CD4-positive, CD25-positive, alpha-beta regulatory T cell (primary cell): ENCODE results near the gene ZNF33A. TPM values are rescaled to one million over a fixed set of nuclear protein-coding genes. Genes with fewer than 3 reads are reported as not detected.
"Not testable (repeated sequence)": the region's sequence is repeated elsewhere in the genome, so short reads cannot be mapped to it uniquely, and the experiment has no call there.

Source experiments
- ATAC-seq, 2 donors: fragments of 150-1000 bp; cut with Tn5 transposase; one replicate each; pipeline ENCODE4 v1.10.0; 2021; ENCODE audit warnings: low read depth in 2 of 2, moderate number of reproducible peaks in 2 of 2, moderate library complexity in 1 of 2
- DNase-seq, 3 donors: peaks; one replicate each; pipeline versions ENCODE4 v3.0.0 to v3.0.0-alpha.2; 2012 to 2022; ENCODE audit warnings: mixed read lengths in 1 of 3
- H3K27ac ChIP-seq: one replicate; pipeline ENCODE4 v1.7.0; 2013; ENCODE audit warnings: mild to moderate bottlenecking, low read length; ENCODE audit not compliant: insufficient read depth, poor library complexity, severe bottlenecking
- H3K27me3 ChIP-seq: one replicate; pipeline ENCODE4 v1.7.0; 2013; ENCODE audit warnings: low read length; ENCODE audit not compliant: control insufficient read depth, insufficient read depth
- H3K36me3 ChIP-seq: one replicate; pipeline ENCODE4 v1.7.0; 2013; ENCODE audit warnings: mild to moderate bottlenecking, low read length, moderate library complexity; ENCODE audit not compliant: control insufficient read depth, insufficient read depth
- H3K4me1 ChIP-seq: 2 replicates; pipeline ENCODE4 v1.7.0; 2013; ENCODE audit warnings: mild to moderate bottlenecking, low read length; ENCODE audit not compliant: insufficient read depth, control insufficient read depth, poor library complexity, severe bottlenecking
- H3K4me3 ChIP-seq: one replicate; pipeline ENCODE4 v1.7.0; 2013; ENCODE audit warnings: low read depth, mild to moderate bottlenecking, low read length, moderate library complexity
- H3K9me3 ChIP-seq, 2 experiments: 1 replicate in 1 of 2; 2 replicates in 1 of 2; pipeline ENCODE4 v1.7.0; 2013; ENCODE audit warnings: low read length in 2 of 2, mild to moderate bottlenecking in 1 of 2, moderate library complexity in 1 of 2; ENCODE audit not compliant: control insufficient read depth in 2 of 2
- H3K27ac Mint-ChIP-seq, 3 donors: one replicate each; pipeline ENCODE4 v1.8.0; 2020 to 2022; ENCODE audit warnings: mild to moderate bottlenecking in 3 of 3, mixed read lengths in 3 of 3, moderate library complexity in 2 of 3
- H3K27me3 Mint-ChIP-seq: one replicate; pipeline ENCODE4 v1.8.0; 2022; ENCODE audit warnings: mild to moderate bottlenecking, mixed read lengths
- H3K36me3 Mint-ChIP-seq: one replicate; pipeline ENCODE4 v1.8.0; 2020; ENCODE audit warnings: mixed read lengths
- H3K4me1 Mint-ChIP-seq, 4 donors: one replicate each; pipeline ENCODE4 v1.8.0; 2020 to 2022; ENCODE audit warnings: mixed read lengths in 4 of 4, mild to moderate bottlenecking in 1 of 4
- H3K4me3 Mint-ChIP-seq, 4 donors: one replicate each; pipeline ENCODE4 v1.8.0; 2020 to 2022; ENCODE audit warnings: mild to moderate bottlenecking in 4 of 4, mixed read lengths in 4 of 4, moderate library complexity in 3 of 4
- H3K9me3 Mint-ChIP-seq, 7 donors: one replicate each; pipeline ENCODE4 v1.8.0; 2020 to 2022; ENCODE audit warnings: mixed read lengths in 7 of 7, mild to moderate bottlenecking in 3 of 7, moderate library complexity in 2 of 7
- polyA plus RNA-seq, 4 donors: library from polyadenylated mRNA; unstranded; fragments of 300-500 nt; fragmentation: Illumina TruSeq; gene quantifications; one replicate each; pipeline ENCODE4 v1.2.3, GENCODE V29; 2021
- total RNA-seq: library from RNA; stranded (reverse); gene quantifications from one replicate; pipeline ENCODE4 v1.2.3, GENCODE V29; 2022

ZNF33A gene
- total and polyA plus RNA-seq, 5 donors from 2014 or later, result 17.0 to 46.0 (median 19.7) TPM

DNA sequence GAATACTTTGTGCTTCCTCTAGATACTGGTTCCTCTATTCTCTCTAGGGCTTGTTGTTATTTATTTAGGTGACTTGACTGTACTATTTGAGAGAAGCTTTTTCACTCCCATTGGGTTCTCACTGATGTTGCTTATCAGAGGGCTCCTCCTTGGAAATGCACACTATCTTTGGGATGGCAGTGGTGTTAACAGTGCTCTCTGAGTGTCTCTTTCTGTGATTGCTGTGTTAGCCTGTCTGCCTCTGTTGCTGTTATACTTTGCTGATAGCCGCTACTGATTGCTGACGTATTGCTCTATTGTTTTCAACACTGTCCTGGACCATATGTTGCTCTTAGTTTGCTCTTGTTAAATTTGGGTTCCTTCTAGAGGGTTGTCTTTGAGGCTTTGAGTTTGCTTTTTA, 34.7 kb downstream of the ZNF33A start:
- Histone ChIP-seq H3K4me3 (no peak overlapping the region), H3K36me3 (peaks cover 71% of the 10 kb centered on the region), H3K9me3 (peaks cover 17 to 38% of the 10 kb centered on the region in 2 experiments), H3K27me3 (no peaks in the 10 kb centered on the region), H3K27ac (no peak overlapping the region), H3K4me1 (peaks cover 8% of the 10 kb centered on the region)
- no peaks in the 10 kb centered on the region for H3K27me3 Mint-ChIP-seq
- ATAC-seq (no peak), DNase-seq (no peak)
- peaks cover 3 to 27% (median 8%) of the 10 kb centered on the region in 7 donors for H3K9me3 Mint-ChIP-seq
- H3K27ac Mint-ChIP-seq, result peak overlapping the region; percentile 17 to 56 (median 40)
- H3K4me1 Mint-ChIP-seq, result peaks cover 15 to 38% (median 22%) of the 10 kb centered on the region in 4 donors
- H3K36me3 Mint-ChIP-seq, result peaks cover 58% of the 10 kb centered on the region
- no peak overlapping the region for H3K4me3 Mint-ChIP-seq

DNA sequence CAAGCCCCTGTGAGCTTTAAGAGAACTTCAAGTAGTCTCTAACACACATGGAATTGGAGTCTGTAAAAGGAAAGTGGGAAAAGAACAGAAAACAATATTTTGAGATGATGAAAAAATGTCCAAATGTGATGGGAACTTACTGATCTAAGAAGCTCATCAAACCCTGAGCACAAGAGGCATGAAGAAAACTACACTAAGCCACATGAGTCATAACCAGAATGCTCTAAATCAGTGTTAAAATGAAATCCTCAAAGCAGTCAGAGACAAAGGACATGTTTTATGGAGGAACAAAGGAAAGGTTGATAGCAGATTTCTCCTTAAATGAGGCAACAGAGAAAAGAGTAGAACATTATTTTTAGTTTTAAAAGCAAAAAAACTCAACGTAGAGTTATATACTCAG, 37.2 kb downstream of the ZNF33A start:
- ATAC-seq, result no peak
- DNase-seq, result peak in 1 of 3 donors; percentile 22
- no peaks in the 10 kb centered on the region for H3K27me3 ChIP-seq
- H3K36me3 ChIP-seq, result peaks cover 66% of the 10 kb centered on the region
- H3K4me1 ChIP-seq, result peaks cover 8% of the 10 kb centered on the region
- no peak overlapping the region for H3K27ac ChIP-seq
- Mint-ChIP-seq H3K27me3 (no peaks in the 10 kb centered on the region), H3K27ac (no peak overlapping the region), H3K4me1 (peaks cover 10 to 25% (median 18%) of the 10 kb centered on the region in 4 donors), H3K4me3 (no peak overlapping the region), H3K36me3 (peaks cover 52% of the 10 kb centered on the region), H3K9me3 (peaks cover 3 to 38% (median 13%) of the 10 kb centered on the region in 7 donors)
- H3K4me3 ChIP-seq, result no peak overlapping the region
- H3K9me3 ChIP-seq, result peaks cover 34 to 49% of the 10 kb centered on the region in 2 experiments

DNA sequence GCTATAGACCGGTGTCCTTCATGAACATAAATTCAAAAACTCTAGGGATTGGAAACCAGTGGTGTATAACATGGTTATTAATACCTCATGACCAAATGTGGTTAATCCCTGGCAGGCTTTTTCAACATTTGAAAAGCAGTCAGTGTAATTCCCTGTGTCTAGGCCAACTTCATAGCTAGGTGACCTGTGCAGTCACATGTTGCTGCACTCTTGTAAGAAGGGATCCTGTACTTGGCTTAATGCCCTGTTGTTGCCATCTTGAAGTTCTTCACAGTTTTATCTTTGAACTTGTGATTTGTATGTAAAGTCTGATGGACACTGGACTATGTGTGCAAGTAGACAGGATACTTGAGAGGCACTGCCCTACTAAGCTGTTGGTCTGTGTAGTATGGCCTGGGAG, 39.7 kb downstream of the ZNF33A start:
- H3K27me3 ChIP-seq, result no peaks in the 10 kb centered on the region
- ATAC-seq, result no peak
- peaks cover 56 to 69% of the 10 kb centered on the region in 2 experiments for H3K9me3 ChIP-seq
- no peak for DNase-seq
- Mint-ChIP-seq H3K4me3 (no peak overlapping the region), H3K27ac (no peak overlapping the region), H3K9me3 (peaks cover 0 to 54% (median 26%) of the 10 kb centered on the region in 7 donors), H3K4me1 (peaks cover 0 to 10% (median 5%) of the 10 kb centered on the region in 4 donors), H3K27me3 (no peaks in the 10 kb centered on the region), H3K36me3 (peaks cover 63% of the 10 kb centered on the region)
- peaks cover 77% of the 10 kb centered on the region for H3K36me3 ChIP-seq
- no peak overlapping the region for H3K27ac ChIP-seq
- no peaks in the 10 kb centered on the region for H3K4me1 ChIP-seq
- no peak overlapping the region for H3K4me3 ChIP-seq

DNA sequence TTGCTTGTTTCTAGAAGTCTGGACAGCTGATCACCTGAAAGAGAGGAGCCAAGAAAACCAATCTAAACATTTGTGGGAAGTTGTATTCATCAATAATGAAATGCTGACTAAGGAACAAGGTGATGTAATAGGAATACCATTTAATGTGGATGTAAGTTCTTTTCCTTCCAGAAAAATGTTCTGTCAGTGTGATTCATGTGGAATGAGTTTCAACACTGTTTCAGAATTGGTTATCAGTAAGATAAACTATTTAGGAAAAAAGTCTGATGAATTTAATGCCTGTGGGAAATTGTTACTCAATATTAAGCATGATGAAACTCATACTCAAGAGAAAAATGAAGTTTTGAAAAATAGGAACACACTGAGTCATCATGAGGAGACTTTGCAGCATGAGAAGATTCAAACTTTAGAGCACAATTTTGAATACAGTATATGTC, 43.9 kb downstream of the ZNF33A start:
- no peaks in the 10 kb centered on the region for H3K27me3 ChIP-seq
- H3K27ac Mint-ChIP-seq, result no peak overlapping the region
- H3K4me1 ChIP-seq, result no peaks in the 10 kb centered on the region
- no peak overlapping the region for H3K27ac ChIP-seq
- H3K4me1 Mint-ChIP-seq, result peaks cover 0 to 7% (median under 1%) of the 10 kb centered on the region in 4 donors
- peaks cover 76% of the 10 kb centered on the region for H3K36me3 Mint-ChIP-seq
- peaks cover 3 to 77% (median 33%) of the 10 kb centered on the region in 7 donors for H3K9me3 Mint-ChIP-seq
- H3K4me3 Mint-ChIP-seq, result no peak overlapping the region
- no peaks in the 10 kb centered on the region for H3K27me3 Mint-ChIP-seq
- H3K9me3 ChIP-seq, result peaks cover 78 to 80% of the 10 kb centered on the region in 2 experiments
- H3K36me3 ChIP-seq, result peaks cover 85% of the 10 kb centered on the region
- DNase-seq (no peak), ATAC-seq (no peak)
- no peak overlapping the region for H3K4me3 ChIP-seq

DNA sequence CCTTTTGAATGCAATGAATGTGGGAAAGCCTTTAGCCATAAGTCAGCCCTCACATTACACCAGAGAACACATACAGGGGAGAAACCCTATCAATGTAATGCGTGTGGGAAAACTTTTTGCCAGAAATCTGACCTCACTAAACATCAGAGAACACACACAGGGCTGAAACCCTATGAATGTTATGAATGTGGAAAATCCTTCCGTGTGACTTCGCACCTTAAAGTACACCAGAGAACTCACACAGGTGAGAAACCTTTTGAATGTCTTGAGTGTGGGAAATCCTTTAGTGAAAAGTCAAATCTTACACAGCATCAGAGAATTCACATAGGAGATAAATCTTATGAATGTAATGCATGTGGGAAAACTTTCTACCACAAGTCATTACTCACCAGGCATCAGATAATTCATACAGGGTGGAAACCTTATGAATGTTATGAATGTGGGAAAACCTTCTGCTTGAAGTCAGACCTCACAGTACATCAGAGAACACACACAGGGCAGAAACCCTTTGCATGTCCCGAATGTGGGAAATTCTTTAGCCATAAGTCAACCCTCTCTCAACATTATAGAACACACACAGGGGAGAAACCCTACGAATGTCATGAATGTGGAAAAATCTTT, 44.9 kb downstream of the ZNF33A start:
- not testable (repeated sequence) for H3K27me3 ChIP-seq, H3K27ac ChIP-seq, H3K4me1 Mint-ChIP-seq, H3K4me1 ChIP-seq, H3K4me3 ChIP-seq, H3K27me3 Mint-ChIP-seq, H3K4me3 Mint-ChIP-seq, H3K27ac Mint-ChIP-seq, ATAC-seq
- H3K36me3 Mint-ChIP-seq, result peaks cover 77% of the 10 kb centered on the region
- peaks cover 79 to 84% of the 10 kb centered on the region in 2 experiments for H3K9me3 ChIP-seq
- peaks cover 84% of the 10 kb centered on the region for H3K36me3 ChIP-seq
- peaks cover 5 to 76% (median 36%) of the 10 kb centered on the region in 7 donors for H3K9me3 Mint-ChIP-seq
- peak in 1 of 3 donors; percentile 10 for DNase-seq

DNA sequence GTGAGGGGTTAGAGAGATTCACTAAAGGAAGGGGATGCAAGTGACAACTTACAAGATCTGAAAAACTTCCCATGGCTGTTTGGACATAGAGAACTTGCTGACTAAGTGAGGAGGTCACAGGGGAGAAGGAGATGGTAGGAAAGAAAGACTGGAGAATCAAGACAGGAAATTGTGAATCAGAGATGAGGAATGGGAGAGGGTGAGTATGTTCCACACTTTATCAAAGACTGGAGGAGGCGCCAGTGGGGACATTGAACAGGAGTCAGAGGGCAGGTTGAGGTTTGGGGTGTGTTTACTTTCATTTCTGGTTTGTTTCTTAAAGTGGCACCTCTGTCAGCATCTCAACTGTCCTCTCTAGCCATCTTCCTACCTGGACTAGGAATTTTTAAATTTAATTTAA, 59.2 kb downstream of the ZNF33A start:
- not testable (repeated sequence) for DNase-seq, H3K4me3 Mint-ChIP-seq, H3K4me1 Mint-ChIP-seq, H3K4me1 ChIP-seq, ATAC-seq, H3K27ac ChIP-seq, H3K27me3 Mint-ChIP-seq, H3K36me3 Mint-ChIP-seq, H3K27me3 ChIP-seq, H3K9me3 ChIP-seq, H3K36me3 ChIP-seq, H3K4me3 ChIP-seq
- Mint-ChIP-seq H3K9me3 (peaks cover 0 to 14% (median 7%) of the 10 kb centered on the region in 7 donors), H3K27ac (peak overlapping the region in 1 of 3 donors; percentile 44)

DNA sequence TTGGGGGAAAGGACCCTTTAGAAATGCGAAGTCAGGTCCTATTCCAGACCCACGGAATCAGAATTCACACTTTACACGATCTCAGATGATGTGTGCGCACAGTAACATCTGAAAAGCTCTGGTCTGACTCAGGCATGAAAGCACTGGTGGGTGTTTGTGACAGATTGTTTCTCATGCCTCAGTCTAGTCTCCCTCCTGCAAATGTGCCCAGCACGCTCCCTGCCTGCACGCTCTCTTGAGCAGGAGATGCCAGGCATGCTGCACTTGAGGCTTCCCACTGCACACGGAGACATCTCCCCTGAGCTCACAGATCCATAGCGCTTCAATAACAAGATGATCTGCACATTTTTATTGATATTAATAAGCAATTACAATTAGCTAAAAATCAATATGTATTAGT, 60.0 kb downstream of the ZNF33A start:
- ATAC-seq (no peak), DNase-seq (no peak)
- Histone ChIP-seq H3K9me3 (peaks cover 2 to 6% of the 10 kb centered on the region in 2 experiments), H3K27me3 (no peaks in the 10 kb centered on the region), H3K36me3 (no peaks in the 10 kb centered on the region), H3K27ac (no peak overlapping the region), H3K4me1 (no peaks in the 10 kb centered on the region), H3K4me3 (no peak overlapping the region)
- Mint-ChIP-seq H3K4me3 (no peak overlapping the region), H3K4me1 (peaks cover 0 to 5% (median 3%) of the 10 kb centered on the region in 4 donors), H3K27ac (peak overlapping the region in 1 of 3 donors; percentile 80), H3K27me3 (no peaks in the 10 kb centered on the region), H3K9me3 (peaks cover 0 to 18% (median 7%) of the 10 kb centered on the region in 7 donors), H3K36me3 (peaks cover under 1% of the 10 kb centered on the region)

DNA sequence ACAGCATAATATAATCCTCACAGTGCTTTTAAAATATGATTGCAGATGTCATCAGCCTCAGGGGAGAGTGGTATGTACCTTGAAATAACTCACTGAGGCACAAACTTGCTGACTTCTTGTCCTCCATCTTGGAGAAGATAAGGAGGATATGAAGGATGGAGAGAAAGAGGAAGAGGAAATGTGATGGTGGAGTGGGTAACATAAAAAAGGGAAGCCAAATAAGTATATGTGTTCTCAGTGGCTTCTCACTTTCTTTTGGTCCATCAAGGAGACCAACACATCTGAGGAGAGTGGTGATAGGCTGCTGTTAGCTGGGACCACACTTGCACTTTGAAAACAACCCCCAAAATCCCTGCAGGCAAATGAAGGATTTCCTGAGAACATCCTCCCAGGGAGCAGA, 62.1 kb downstream of the ZNF33A start:
- Histone ChIP-seq H3K27me3 (no peaks in the 10 kb centered on the region), H3K9me3 (peaks cover 8 to 19% of the 10 kb centered on the region in 2 experiments), H3K36me3 (no peaks in the 10 kb centered on the region), H3K4me1 (no peaks in the 10 kb centered on the region), H3K27ac (no peak overlapping the region), H3K4me3 (no peak overlapping the region)
- H3K27me3 Mint-ChIP-seq, result no peaks in the 10 kb centered on the region
- H3K36me3 Mint-ChIP-seq, result no peaks in the 10 kb centered on the region
- DNase-seq (no peak), ATAC-seq (no peak)
- H3K27ac Mint-ChIP-seq, result no peak overlapping the region
- H3K4me1 Mint-ChIP-seq, result peaks cover 0 to 5% (median 3%) of the 10 kb centered on the region in 4 donors
- H3K9me3 Mint-ChIP-seq, result peaks cover 0 to 22% (median 9%) of the 10 kb centered on the region in 7 donors
- H3K4me3 Mint-ChIP-seq, result no peak overlapping the region
